Suppressor macrophage treated with lipopolysaccharide for 1 hour (primary cell): ENCODE data around the gene PIK3R2.

Experiments
- DNase-seq, 3 donors: peaks; one replicate each; pipeline ENCODE4 v3.0.0-alpha.2; 2020 to 2022

Gene PIK3R2

DNA sequence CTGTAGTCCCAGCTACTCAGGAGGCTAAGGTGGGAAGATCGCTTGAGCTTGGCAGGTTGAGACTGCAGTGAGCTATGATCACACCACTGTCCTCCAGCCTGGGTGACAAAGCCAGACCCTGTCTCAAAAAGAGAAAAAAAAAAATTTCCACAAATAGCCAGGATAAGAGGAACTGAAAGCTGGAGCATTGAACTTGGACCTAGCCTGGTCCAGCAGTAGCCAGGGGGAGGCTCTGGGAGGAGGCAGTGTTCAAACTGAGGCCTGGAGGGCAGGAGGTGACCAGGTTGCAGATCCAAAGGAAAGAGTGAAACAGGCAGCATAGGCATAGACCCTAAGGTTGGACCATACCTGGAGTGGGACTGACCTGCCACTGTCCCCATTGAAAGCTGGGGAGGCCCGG, 26.9 kb upstream of the PIK3R2 start:
- DNase-seq = peak; percentile 56 to 66 (median 63)

DNA sequence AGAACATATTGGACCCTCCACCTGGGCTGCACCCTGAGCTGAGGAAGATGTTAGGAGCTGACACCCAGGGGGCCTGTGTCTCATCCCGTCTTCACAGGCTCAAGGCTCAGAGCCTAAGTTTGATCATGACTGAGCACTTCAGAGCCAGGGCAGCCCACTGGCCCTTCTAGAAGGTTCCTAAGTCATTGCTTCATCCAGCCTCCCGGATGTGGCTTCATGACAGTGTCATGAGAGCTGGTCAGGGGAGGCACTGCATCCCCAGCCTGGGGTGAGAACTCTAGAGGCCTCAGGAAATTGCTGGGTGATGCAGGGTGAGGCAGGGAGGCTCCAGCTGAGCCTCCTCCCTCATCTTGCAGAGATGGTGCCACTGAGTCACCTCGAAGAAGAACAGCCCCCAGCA, 24.9 kb upstream of the PIK3R2 start:
- peak; percentile 38 to 54 (median 52) for DNase-seq

DNA sequence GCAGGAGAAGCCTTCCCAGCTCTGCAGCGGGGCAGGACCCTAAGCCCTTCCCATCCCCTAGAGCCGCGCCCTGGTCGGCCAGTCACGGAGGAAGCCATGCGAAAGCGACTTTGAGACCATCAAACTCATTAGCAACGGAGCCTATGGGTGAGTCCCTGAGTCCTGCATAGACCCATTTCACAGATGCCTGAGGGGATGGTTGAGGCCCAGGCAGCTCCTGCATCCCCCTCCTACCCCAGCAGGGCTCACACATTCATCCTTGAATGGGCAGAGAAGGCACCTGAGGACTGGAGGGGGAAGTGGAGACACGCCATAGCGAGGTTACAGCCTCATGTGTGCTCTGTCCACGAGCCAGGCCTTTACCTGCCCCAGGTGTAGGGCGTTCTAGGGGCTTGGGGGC, 24.2 kb upstream of the PIK3R2 start:
- no peak for DNase-seq

DNA sequence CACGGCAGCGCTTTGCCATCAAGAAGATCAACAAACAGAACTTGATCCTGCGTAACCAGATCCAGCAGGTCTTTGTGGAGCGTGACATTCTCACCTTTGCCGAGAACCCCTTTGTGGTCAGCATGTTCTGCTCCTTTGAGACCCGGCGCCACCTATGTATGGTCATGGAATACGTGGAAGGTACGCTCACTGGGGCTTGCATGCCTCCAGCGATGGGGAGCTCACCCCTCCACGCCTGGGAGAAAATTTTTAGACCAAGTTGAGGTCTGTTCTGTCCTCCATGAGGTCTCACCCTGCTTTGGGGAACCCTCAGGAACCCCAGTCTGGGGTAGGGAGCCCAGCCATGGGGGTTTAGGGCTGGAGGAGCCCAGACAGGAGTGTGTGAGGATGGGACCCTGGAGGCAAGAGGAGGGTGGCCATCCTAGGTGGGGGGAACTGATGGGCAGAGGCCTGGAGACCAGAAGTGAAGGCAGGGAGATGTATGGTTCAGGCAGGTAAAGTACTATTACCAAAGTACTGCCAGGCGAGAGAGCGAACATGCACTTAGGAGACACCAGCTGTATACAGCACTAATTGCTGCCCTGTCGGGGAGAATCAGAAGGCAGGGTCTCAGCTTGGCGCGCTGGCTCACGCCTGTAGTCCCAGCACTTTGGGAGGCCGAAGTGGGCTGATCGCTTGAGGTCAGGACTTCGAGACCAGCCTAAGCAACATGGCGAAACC, 22.3 kb upstream of the PIK3R2 start:
- DNase-seq = no peak

DNA sequence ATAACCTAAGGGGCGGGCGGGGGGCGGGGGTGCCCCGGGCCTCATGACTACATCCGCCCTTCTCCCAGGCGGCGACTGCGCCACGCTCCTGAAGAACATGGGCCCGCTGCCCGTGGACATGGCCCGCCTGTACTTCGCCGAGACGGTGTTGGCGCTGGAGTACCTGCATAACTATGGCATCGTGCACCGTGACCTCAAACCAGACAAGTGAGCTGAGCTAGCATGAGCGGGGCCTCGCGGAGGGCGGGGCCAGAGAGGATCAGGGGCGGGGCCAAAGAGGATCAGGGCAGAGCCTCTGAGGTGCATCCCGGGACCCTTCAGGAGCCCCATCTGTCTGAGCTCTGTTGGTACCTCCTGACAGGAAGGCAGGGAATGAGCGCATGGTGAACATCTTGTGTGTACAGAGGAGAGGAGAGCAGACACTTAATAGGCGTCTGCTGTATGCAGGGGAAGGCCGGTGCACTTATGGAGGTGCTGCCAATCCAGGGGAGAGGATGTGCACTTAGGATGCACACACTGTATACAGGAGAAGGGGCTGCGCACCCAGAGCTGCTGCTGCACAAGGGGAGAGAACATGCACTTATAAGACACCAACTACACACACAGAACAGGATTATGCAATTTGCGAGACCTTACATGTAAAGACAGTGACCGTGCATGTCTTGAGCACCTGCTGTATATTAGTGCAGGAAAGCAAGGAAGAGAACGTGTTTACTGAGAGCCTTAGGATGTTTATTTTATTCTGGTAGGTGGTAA, 20.9 kb upstream of the PIK3R2 start:
- DNase-seq = no peak

DNA sequence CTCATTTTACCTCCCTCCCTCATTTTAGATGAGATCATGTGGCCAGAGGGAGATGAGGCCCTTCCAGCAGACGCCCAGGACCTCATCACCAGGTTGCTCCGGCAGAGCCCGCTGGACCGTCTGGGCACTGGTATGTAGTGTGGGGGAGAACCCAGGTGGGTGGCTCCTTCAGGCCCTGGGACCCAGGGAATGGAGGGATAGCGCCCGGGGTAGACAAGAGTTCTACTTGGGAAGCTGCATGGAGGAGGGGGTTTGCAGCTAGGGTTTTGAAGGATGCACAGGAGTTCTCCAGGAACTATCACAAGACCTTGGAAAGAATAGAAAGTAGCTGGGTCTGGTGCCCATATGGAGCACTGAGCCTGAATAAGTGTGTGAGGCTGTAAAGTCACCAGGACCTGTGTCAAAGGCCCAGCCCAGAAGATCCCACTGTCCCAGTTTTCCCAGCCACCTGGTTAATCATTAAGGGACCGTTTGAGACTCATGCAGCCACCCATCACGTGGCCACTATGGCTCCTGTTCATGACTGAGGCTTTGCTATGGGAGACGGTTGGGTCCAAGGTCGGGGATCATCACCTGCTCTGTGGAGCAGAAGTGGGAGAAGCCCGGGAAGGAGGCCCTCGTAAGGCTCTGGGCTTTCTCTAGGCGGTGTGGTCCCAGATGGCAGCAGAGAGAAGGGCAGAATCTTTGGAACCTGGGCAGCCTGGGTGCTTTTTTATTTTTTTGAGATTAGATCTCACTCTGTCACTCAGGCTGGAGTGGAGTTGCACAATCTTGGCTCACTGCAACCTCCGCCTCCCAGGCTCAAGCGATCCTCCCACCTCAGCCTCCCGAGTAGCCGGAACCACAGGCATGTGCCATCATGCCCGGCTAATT, 17.0 kb upstream of the PIK3R2 start:
- no peak for DNase-seq

DNA sequence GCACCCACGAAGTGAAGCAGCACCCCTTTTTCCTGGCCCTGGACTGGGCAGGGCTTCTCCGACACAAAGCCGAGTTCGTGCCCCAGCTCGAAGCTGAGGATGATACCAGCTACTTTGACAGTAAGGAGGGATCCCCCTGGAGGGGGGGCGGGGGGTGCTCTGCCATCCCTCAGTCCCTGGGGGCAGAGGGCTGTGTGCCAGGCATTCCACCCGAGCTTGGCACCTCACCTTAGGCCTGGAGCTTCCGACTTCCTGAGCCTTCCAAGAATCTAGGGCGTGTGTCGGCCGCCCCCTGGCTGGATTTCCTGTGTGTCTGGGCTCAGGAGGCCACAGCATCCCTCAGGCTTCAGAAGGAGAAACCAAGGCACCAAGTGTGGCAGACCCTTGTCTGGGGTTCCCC, 15.7 kb upstream of the PIK3R2 start:
- DNase-seq = no peak

DNA sequence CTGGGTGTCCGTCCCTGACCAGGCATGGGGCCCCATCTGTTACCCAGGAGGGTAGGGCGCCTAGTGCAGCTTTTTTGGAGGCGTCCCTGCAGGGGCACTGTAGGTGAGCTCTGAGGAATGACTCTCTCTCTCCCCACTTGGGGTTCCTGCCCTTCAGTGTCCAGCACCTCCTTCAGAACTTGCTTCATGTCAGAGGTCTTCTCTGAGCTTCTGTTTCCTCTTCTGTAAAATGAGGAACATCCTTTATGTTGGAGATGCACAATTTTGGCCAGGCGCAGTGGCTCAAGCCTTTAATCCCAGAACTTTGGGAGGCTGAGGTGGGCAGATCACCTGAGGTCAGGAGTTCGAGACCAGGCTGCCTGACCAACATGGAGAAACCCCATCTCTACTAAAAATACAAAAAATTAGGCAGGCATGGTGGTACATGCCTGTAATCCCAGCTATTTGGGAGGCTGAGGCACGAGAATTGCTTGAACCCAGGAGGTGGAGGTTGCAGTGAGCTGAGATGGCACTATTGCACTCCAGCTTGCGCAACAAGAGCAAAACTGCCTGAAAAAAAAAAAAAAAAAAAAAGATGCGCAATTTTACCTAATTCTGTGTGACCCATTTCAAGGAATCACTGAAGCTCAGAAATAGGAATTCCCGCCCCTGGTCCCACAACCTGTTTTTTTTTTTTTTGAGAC, 15.2 kb upstream of the PIK3R2 start:
- peak in 2 of 3 donors; percentile 39 to 44 for DNase-seq

DNA sequence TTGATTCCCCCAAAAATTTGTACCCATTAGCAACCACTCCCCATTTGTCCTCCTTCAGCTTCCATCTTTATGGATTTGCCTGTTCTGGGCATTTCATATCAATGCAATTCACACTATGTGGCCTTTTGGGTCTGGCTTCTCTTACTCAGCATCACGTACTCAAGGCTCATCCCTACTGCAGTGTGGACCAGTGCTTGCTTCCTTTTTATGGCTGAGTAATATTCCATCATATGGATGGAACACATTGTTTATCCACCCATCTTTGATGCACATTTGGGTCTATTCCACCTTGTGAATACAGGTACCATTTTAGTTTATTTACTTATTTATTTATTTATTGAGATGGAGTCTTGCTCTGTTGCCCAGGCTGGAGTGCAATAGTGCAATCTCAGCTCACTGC, 12.5 kb upstream of the PIK3R2 start:
- DNase-seq = no peak

DNA sequence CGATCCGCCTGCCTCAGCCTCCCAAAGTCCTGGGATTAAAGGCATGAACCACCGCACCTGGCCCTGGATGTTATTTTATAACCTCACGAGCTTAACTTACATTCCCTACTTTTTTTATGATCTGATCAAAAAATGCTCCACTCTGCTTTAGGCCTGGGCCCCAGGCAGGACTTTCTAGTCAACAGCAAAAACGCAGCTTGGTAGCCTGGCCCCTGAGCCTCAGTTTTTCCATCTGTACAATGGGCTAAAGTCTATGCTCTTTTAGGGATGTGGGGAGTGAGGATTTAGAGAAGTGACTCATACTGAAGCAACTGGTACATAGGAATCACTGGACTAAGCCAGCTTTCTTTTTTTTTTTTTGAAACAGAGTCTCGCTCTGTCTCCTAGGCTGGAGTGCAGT, 11.9 kb upstream of the PIK3R2 start:
- DNase-seq = no peak

DNA sequence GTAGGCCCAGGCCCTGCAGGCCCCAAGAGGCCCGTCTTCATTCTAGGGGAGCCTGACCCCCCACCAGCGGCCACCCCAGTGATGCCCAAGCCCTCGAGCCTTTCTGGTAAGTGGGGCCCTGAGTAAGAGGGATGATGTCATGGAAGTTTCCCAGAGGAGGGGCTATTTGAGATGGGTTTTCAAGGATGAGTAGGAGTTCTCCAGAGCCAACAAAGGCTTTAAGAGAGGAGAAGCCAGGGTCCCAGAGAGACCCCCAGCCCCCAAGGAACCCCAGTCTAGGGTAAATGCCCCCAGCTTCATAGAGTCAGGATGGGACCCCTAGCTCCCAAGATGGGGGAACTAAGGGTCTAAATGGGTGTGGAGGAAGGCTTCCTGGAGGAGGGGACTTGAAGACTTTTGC, 9.1 kb upstream of the PIK3R2 start:
- no peak for DNase-seq

DNA sequence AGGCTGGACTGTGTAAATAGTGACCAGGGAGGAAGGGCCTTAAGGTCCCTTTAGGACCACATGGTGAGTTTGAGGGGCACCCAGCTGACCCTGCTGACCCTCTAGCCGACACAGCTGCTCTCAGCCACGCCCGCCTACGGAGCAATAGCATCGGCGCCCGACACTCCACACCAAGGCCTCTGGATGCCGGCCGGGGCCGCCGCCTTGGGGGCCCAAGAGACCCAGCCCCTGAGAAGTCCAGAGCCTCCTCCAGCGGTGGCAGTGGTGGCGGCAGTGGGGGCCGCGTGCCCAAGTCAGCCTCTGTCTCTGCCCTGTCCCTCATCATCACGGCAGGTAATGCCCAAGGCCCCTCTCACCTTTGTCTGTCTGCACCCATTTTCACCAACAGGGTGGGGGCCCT, 8.6 kb upstream of the PIK3R2 start:
- DNase-seq = no peak

DNA sequence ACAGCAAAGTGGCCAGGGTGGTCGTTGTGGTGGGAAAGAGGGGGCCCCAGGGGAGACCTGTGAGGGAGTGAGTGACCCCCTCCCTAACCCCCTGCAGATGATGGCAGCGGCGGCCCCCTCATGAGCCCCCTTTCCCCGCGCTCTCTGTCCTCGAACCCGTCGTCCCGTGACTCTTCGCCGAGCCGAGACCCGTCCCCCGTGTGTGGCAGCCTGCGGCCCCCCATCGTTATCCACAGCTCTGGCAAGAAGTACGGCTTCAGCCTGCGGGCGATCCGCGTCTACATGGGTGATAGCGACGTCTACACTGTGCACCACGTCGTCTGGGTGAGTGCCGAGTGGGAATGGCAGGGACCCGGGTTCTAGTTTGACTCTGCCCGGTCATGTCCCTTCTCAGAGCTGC, 8.1 kb upstream of the PIK3R2 start:
- no peak for DNase-seq

DNA sequence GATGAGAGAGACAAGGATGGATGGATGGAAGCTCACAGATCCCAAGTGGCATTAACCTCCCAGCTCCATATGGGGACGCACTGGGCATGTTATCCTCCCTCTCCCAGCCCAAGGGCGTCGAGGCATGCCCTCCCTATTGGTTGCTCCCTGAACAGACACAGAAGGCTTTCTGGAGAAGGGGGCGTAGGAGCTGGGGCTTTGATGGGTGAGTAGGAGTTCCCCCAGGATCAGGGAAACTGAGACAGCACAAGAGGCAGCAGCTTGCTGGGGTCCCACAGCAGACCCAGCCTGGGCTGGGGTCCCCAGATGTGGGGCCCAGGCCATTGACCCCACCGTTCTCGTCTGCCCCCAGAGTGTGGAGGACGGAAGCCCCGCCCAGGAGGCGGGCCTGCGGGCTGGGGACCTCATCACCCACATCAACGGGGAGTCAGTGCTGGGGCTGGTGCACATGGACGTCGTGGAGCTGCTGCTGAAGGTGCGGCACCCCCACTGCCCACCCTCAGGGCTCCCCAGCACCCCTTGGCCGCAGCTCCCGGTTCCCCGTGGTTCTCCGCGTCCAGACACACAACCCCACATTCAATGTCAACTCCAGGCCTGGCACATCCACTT, 7.5 kb upstream of the PIK3R2 start:
- no peak for DNase-seq

DNA sequence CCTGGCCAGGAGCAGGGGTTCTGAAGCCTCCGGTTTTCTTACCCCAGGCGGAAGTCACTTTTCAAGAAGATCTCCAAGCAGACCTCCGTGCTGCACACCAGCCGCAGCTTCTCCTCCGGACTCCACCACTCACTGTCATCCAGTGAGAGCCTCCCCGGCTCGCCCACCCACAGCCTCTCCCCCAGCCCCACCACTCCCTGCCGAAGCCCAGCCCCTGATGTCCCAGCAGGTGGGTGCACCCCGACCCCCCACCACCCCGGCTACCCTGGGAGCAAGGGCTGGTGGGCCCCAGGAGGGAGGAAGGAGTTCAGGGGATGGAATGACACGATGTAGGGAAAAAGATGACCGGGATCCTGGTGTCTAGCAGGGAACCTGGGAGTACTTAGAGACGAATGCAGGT, 5.6 kb upstream of the PIK3R2 start:
- no peak for DNase-seq

DNA sequence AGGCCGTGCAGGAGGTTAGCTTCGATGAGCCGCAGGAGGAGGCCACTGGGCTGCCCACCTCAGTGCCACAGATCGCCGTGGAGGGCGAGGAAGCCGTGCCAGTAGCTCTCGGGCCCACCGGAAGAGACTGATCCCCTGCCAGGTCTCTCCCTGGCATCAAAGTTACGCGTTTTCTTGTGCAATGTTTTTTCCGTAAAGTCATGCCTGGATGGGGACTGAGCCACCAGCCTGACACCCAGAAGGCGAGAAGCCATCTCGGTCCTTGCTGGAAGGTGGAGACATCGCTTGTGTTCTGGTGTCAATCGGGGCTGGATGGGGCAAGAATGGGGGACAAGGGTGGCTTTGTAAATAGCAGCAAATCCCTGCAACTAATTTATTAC, 3.4 kb upstream of the PIK3R2 start:
- no peak for DNase-seq

DNA sequence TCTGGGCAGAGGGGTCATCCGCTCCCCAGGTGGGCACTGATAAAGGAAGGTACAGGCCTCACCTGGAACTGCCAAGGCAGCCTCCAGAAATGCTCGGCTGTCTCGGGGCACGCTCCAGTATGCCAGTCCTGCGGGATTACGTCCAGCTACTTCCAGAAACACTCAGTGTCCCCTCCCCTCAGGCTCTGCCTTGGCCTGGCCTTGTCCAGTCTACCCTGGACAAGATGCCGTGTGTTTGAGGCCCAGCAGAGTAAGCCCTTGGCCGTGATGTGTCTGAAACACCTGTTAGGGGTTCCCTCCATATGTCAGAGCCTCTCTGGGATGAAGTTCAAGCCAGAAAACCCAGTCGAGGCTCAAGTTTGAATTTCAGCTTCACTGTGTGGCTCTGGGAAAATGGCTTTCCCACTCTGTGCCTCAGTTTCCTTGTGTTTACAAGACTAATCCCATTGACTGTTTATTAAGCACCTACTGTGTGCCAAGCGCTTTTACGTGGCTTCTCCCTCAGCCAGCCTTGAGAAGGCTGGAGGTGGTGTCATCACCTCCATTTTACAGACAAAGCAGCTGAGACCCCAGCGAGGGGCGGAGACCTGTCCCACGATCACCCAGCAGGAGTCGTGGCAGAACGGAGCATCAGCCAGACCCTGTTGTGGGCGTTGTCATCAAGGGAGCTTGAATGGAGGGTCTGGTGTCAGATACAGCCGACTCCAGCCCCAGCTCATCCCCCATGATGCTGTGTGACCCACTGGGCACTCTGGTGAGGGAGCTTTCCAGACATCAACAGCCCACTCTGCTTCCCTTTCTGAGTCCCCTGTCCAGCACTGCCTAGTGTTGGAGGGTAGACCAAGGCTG, 2.0 kb upstream of the PIK3R2 start:
- no peak for DNase-seq

DNA sequence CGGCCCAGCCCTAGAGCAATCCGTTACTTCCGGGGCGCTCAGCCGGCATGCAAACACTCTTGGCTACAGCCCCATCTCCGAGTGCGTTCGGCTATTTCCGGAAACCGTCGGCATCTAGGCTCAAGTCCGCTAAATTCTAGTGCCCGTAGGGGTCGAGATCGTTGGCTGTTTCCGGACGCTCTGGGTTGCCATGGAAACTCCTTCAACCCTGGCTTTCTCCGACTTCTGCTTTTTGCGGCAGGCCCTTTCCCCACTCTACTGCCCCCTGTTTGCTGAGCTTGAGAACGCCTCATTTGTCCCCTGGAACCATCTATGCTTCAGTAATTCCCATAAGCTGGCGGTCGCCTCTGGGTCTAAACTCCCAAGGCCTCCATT, 534 bp upstream of the PIK3R2 start:
- DNase-seq = peak; percentile 99 to 100 (median 100)

DNA sequence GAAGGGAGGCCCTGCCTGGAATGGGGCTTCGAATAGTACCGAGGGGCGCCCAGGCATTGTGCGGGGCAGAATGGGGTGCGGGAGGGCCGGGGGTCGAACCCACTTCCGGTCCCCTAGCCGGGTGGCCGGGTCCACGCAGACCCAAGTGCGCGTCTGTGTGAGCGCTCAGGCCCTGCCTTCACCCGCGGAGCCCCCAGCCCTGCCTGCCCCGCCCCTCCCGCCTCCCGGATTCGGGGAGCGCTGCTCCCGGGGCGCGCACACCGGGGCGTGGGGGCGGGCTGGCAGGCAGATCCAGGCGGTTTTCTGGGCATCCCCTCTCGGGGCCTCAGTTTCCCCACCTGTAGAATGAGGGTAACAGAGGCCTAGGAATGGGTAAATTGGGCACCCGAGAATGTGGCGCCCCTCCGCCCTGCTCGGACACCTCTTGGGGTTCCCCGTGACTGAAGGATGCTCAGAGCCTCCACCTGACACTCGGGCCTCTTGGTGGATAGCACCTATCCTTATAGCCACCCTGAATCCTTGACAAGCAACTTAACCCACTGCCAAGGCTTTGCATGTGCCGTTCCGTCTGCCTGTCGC, 682 bp downstream of the PIK3R2 start:
- peak in 1 of 3 donors; percentile 35 for DNase-seq

DNA sequence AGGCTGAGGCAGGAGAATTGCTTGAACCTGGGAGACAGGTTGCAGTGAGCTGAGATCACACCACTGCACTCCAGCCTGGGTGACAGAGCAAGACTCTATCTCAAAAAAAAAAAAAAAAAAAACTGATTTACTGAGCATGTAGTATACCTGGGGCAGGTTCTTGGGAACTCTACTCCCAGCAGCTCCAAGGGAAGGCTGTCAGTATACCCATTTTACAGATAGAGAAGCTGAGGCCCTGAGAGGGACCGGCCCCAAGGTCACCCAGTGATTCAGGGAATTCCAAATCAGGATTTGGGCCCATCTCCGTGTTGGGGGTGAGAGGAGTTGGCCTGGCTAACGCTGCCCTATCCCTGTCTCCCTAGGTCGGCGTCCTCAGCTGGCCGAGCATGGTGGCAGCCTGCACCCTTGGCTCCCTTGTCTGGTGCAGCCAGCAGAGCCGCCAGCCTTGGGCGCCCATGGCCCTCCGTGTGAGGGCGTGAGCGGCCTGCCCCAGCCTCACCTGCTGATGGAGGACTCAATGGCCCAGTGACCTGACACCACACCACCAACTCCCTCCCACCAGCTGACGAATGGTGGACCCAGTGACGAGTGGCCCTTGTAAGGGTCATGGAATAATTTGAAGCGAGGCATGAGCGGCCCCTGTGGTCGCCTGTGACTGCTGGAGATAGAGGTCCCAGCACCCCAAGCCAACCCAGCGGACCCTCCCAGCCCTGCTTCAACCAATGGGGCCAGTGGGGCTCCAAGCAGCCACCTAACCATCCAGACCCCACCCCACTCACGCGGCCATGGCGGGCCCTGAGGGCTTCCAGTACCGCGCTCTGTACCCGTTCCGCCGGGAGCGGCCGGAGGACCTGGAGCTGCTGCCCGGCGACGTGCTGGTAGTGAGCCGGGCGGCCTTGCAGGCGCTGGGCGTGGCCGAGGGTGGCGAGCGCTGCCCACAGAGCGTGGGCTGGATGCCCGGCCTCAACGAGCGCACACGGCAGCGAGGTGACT, 2.4 kb downstream of the PIK3R2 start:
- no peak for DNase-seq
